K562 (cell line): ENCODE measurements around the gene PCDH9.

ENCODE experiments used
- CTCF ChIP-seq, 3 experiments: IDR thresholded peaks in 2 of 3; conservative IDR thresholded peaks in 1 of 3; 2 replicates each; pipeline ENCODE4 v1.5.1; 2011 to 2012; ENCODE audit warnings: low read length in 3 of 3, mild to moderate bottlenecking in 3 of 3, control low read depth in 2 of 3, improper control_type of control experiment in 1 of 3, inconsistent platforms in 1 of 3, low read depth in 1 of 3, mixed read lengths in 1 of 3, moderate library complexity in 1 of 3; ENCODE audit not compliant: insufficient read depth in 2 of 3
- EZH2 ChIP-seq: IDR thresholded peaks from 2 replicates; pipeline ENCODE4 v1.6.1; 2012; ENCODE audit warnings: low read depth, mild to moderate bottlenecking, inconsistent platforms, low read length, borderline replicate concordance
- FUS ChIP-seq: fragments of 200-400 bp; formaldehyde crosslinking; optimal IDR thresholded peaks from 2 replicates; pipeline ENCODE3; 2017; ENCODE audit warnings: low read depth, low read length
- MAX ChIP-seq: sonication (generic); formaldehyde crosslinking; IDR thresholded peaks from 2 replicates; pipeline ENCODE4 v1.9.0; 2022; ENCODE audit warnings: mild to moderate bottlenecking, missing genetic modification reagents
- NBN ChIP-seq: fragments of 450-650 bp; IDR thresholded peaks from 2 replicates; pipeline ENCODE4 v1.6.1; 2016; ENCODE audit warnings: low read depth, mild to moderate bottlenecking
- POLR2A ChIP-seq: fragments of 450-650 bp; conservative IDR thresholded peaks from 2 replicates; pipeline ENCODE4 v1.6.1; 2016
- RBBP5 ChIP-seq: fragments of 200-600 bp; sonication (generic); IDR thresholded peaks from 2 replicates; pipeline ENCODE4 v1.6.1; 2012; ENCODE audit warnings: borderline replicate concordance, mild to moderate bottlenecking, low read length, control low read depth, inconsistent platforms; ENCODE audit not compliant: insufficient read depth, poor library complexity, severe bottlenecking
- THRA ChIP-seq: fragments of 450-650 bp; IDR thresholded peaks from 2 replicates; pipeline ENCODE4 v1.6.1; 2017; ENCODE audit warnings: mild to moderate bottlenecking, moderate library complexity
- USF1 ChIP-seq: sonication (generic); formaldehyde crosslinking; IDR thresholded peaks from 2 replicates; pipeline ENCODE4 v1.9.0; 2022; ENCODE audit warnings: mild to moderate bottlenecking, missing genetic modification reagents
- ZBTB26 ChIP-seq: fragments of 450-650 bp; formaldehyde crosslinking; IDR thresholded peaks from 2 replicates; pipeline ENCODE4 v1.4.0; 2022; ENCODE audit warnings: missing genetic modification characterization

GRCh38 chr13:66377569-66377968 is 852.6 kb downstream of the PCDH9 start:
- TF ChIP-seq CTCF (IDR thresholded peaks at IDR 0.05 in 2 of 3, conservative IDR thresholded peaks at IDR 0.05 in 1 of 3; ENCODE audit: insufficient read depth in 2 of 3, low read depth in 1 of 3, low read length in 3 of 3) (no peak), RBBP5 (no peak), THRA (no peak), ZBTB26 (no peak), POLR2A (no peak), MAX (no peak), NBN (no peak), USF1 (no peak), EZH2 (no peak), FUS (no peak)
